CD4-positive, alpha-beta T cell treated with Interleukin-17A for 1 hour (primary cell): ENCODE measurements around the gene ZDHHC22.
A peak's percentile ranks its signal among the peaks of the same experiment; 100 is the strongest.

ENCODE experiments used
- DNase-seq: peaks from one replicate; pipeline ENCODE4 v3.0.0-alpha.2; 2020

Gene ZDHHC22

GRCh38 chr14:77102154-77102553, 39.4 kb downstream of the ZDHHC22 start:
- no peak for DNase-seq

- DNase-seq, result no peak
These were observed 40.6 kb downstream of the ZDHHC22 start for GRCh38 chr14:77100961-77101360.

- no peak for DNase-seq
These were observed 42.0 kb downstream of the ZDHHC22 start for GRCh38 chr14:77099425-77100167.

GRCh38 chr14:77098529-77099353, 42.9 kb downstream of the ZDHHC22 start:
- no peak for DNase-seq

GRCh38 chr14:77097700-77098528, 43.7 kb downstream of the ZDHHC22 start, which contains the start of gene CIPC:
Gene CIPC, plus strand, starts transcription at chr14:77098258. Its CDS starts 7,451 bp downstream, at chr14:77105709.
- peak; percentile 99 for DNase-seq

- DNase-seq, result no peak
These were observed 44.4 kb downstream of the ZDHHC22 start for GRCh38 chr14:77097006-77097699.

- peak; percentile 83 for DNase-seq
These were observed 46.8 kb downstream of the ZDHHC22 start for GRCh38 chr14:77094672-77095284.

- no peak for DNase-seq
These were observed 48.9 kb downstream of the ZDHHC22 start for GRCh38 chr14:77092676-77093075.

GRCh38 chr14:77091518-77091917, 50.1 kb downstream of the ZDHHC22 start:
- DNase-seq, result no peak

GRCh38 chr14:77088645-77089044, 52.9 kb downstream of the ZDHHC22 start:
- no peak for DNase-seq

- DNase-seq, result no peak
These were observed 53.4 kb downstream of the ZDHHC22 start for GRCh38 chr14:77088219-77088618.

GRCh38 chr14:77087631-77088030, 54.0 kb downstream of the ZDHHC22 start:
- DNase-seq, result no peak

- DNase-seq, result no peak
These were observed 54.6 kb downstream of the ZDHHC22 start for GRCh38 chr14:77086951-77087350.

GRCh38 chr14:77086017-77086727, 55.4 kb downstream of the ZDHHC22 start:
- peak; percentile 36 for DNase-seq

GRCh38 chr14:77085538-77085937, 56.1 kb downstream of the ZDHHC22 start:
- DNase-seq, result no peak

- DNase-seq, result no peak
These were observed 56.6 kb downstream of the ZDHHC22 start for GRCh38 chr14:77084985-77085384.

- DNase-seq, result no peak
These were observed 58.5 kb downstream of the ZDHHC22 start for GRCh38 chr14:77083082-77083481.

- no peak for DNase-seq
These were observed 59.2 kb downstream of the ZDHHC22 start for GRCh38 chr14:77082356-77082755.
